GM19193 (cell line): Measurements from ENCODE around the gene CDYL2.

Source experiments
- POLR2A ChIP-seq: IDR thresholded peaks from 4 replicates; pipeline ENCODE4 v1.6.1; 2011; ENCODE audit not compliant: insufficient read depth, insufficient read length; ENCODE audit errors: extremely low read depth

CDYL2 gene

GRCh38 chr16:80596507-80597207, 207.7 kb downstream of the CDYL2 start:
- no peak for TF ChIP-seq POLR2A

- TF ChIP-seq POLR2A = no peak
Observed at GRCh38 chr16:80594756-80595155, 209.6 kb downstream of the CDYL2 start.

- TF ChIP-seq POLR2A = no peak
Observed at GRCh38 chr16:80592273-80592672, 212.1 kb downstream of the CDYL2 start.

GRCh38 chr16:80591071-80591915, 213.1 kb downstream of the CDYL2 start:
- no peak for TF ChIP-seq POLR2A

GRCh38 chr16:80587071-80587470, 217.3 kb downstream of the CDYL2 start:
- TF ChIP-seq POLR2A = no peak

- no peak for TF ChIP-seq POLR2A
Observed at GRCh38 chr16:80586476-80586875, 217.9 kb downstream of the CDYL2 start.

GRCh38 chr16:80585764-80586163, 218.6 kb downstream of the CDYL2 start:
- no peak for TF ChIP-seq POLR2A

- no peak for TF ChIP-seq POLR2A
Observed at GRCh38 chr16:80583466-80583865, 220.9 kb downstream of the CDYL2 start.

- no peak for TF ChIP-seq POLR2A
Observed at GRCh38 chr16:80580109-80580832, 224.1 kb downstream of the CDYL2 start.

- TF ChIP-seq POLR2A = no peak
Observed at GRCh38 chr16:80577485-80578280, 226.7 kb downstream of the CDYL2 start.

GRCh38 chr16:80576343-80576912, 228.0 kb downstream of the CDYL2 start:
- TF ChIP-seq POLR2A = no peak

- TF ChIP-seq POLR2A = no peak
Observed at GRCh38 chr16:80573700-80574120, 230.7 kb downstream of the CDYL2 start.

GRCh38 chr16:80570106-80570478, 234.3 kb downstream of the CDYL2 start:
- no peak for TF ChIP-seq POLR2A

GRCh38 chr16:80569440-80570105, 234.8 kb downstream of the CDYL2 start:
- no peak for TF ChIP-seq POLR2A
